EH (cell line): ENCODE data around the gene NR2E3.
A peak's percentile ranks its signal among the peaks of the same experiment; 100 is the strongest.

Experiments used
- DNase-seq: peaks from one replicate; pipeline ENCODE4 v3.0.0-alpha.2; 2015; ENCODE audit warnings: low read depth

Gene NR2E3

DNA sequence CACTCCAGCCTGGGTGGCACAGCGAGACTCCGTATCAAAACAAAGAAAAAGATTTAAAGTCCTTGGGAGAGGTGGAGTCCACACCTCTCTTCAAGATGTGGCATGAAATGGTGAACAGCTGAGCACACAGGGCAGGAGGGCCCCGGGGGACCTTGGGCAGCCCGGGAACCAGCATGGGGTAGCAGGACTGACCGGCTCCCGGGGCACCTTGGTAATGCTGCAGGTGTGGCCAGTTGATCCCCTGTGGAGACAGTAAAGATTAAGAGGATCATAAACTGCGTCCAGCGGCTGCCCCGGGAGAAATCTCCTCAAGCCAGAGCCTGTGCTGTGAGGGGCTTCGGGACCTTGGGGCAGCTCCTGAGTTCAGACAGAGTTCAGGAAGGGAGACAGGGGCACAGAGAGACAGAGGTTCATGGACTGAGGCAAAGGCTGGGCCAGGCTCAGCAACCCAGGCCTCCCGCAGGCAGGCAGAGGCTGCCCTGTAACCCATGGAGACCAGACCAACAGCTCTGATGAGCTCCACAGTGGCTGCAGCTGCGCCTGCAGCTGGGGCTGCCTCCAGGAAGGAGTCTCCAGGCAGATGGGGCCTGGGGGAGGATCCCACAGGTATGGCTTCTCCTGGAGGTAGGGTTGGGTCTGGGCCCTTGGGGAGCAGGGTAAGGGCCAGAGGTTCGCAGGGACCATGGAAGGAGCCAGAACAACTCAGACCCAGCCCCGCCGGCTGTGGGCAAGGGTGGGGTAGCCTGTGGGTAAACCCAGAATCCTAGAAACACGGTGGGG lies at the start of gene NR2E3:
Gene NR2E3, plus strand, starts transcription at position 299 of the 780 bp plus-strand sequence. Its CDS starts 190 bp downstream, at position 489.
- no peak for DNase-seq

DNA sequence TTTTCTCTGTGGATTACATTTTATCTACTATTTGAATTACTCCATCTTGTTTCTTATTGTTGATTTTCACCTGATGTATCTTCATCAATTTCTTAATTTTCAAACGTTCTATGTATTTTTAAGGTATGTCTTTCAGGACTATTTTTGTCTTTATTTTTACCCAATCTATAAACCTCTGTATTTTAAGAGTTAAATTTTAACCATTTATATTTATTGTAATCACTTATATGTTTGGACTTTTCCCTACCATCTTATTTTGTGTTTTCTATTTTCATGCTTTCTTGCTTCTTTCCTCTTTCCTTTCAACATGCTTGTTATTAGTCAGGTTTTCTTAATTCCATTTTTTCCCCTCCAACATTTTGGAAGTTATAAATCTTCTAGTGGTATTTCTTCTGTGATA lies 49.5 kb upstream of the NR2E3 start:
- DNase-seq, result no peak

- DNase-seq, result peak; percentile 90
These were observed 48.7 kb upstream of the NR2E3 start for GRCh38 chr15:71761649-71762048.

DNA sequence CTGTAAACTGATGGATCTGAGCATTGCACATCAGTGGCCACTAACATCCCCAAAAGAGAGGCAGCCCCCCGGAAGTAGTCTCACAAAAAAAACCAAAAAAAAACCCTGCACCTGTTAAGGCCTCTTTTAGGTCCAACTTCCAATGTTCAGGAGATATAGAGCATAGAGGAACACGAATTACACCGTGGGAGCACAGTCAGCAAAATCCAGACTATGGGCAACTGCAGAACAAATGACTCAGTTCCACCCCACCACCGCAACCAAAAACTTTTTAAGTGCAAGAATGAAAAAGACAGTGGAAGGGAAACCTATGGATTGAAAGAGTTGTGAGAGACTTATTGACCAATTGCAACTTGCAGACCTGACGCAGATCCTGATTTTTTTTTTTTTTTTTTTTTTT lies 42.2 kb upstream of the NR2E3 start:
- DNase-seq, result no peak

DNA sequence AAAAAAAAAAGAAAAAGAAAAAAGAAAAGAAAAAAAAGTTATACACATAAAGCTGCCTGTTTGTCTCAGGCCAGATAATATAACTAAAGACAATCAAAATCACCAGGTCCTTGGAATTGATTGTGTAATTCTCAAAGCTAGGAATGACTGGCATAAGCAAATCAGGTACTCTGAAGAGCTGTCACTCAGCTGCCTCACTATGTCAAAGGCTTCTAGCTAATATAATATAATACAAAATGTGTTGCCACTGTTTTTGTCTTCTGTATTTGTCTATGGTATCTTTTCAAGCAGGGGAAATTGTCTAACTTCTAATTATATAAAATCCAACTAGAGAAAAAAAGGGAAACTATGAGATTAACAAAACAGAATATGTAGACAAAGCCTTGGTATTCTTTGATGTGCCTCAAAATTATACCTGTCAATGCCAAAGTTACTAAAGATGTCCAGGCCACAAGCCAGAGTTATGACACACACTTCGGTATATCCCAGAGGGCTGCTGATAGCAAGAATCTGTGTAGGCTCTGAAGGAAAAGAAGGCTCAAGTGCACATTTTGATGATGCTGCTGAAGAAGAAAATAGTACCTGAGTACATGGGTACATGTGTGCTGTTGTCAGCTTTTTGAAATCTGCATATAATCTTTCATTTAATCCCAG lies 37.0 kb upstream of the NR2E3 start:
- DNase-seq, result no peak

GRCh38 chr15:71775856-71776255 lies 34.5 kb upstream of the NR2E3 start:
- DNase-seq, result peak; percentile 39

DNA sequence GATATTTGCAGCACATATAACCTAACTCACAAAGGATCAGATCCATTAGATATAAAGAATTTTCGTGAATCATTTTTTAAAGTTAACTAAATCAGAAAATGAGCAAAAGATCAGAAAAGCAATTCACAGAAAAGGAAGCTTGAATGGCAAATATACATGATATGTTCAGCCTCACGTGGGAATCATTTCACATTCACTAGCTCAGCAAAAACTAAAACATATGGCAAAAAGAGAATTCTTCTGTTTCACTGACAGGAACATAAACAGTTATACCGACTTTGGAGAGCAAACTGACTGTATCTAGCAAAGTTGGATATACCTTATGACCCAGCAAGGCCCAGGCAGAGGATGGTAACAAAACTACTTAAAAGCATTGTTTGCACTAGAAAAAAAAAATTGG lies 34.0 kb upstream of the NR2E3 start:
- DNase-seq, result no peak

DNA sequence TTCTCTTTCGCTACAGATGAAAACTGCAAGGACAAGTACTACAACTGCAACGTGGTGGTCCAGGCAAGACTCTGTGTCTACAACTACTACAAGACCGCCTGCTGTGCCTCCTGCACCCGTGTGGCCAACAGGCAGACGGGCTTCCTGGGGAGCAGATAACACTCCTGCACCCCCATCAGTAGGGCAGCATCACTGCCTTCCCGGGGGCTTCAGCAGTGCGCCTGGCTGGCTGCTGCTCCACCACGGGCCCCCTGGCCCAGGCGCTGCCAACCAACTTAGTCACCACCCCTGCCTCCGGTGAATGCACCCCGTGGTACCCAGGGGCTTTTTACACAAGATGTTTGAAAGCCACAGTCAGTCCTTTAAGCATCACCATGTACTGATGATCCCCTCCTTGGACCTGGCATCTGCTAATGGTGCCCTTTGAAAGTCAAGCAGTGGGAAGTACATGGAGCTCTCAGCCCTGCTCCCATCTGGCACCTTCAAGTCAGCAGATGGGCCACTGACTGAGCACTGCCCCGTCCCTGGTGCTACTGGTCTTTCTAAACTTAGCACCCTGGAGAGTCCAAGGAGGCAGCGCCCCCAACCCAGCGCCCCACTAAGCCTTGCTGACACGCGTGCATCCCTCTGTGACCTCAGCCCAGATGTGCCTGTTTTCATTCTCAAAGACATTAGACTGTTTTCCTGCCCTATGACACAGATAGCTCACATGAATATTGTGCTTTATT lies 33.0 kb upstream of the NR2E3 start:
- no peak for DNase-seq

DNA sequence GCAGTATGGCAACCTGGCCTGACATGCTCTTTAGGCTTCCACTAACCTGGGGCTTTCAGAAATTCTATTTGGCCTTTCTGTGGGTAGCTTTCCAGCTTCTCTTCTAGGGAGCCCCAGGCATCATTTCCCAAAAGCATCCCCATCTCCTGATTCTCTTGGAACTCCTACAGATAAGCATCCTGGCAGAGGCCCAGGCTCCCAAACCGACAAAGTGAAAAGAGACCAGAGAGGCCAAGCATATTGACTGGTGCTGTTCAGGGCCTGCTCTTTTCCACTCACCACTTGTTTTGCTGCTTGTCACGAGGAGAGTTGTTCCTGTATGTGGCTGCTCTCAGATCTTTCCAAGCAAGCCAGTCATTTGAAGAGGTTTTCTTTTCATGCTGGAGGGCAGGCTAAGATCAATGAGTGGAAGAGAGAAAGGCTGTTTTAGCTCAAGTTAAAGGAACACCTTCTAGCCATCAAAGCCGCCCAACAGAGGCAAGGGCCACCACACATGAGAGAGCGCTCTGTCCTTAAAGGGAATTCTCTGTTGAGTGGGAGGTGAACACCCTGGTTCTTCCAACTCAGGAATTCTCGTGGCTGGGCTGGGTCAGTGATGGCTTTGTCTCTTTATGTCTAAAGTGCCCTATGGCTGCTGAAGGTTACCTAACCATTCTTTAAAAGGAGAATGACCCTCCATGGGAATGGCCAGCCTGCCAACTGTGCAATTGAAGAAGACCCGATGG lies 31.1 kb upstream of the NR2E3 start:
- DNase-seq, result no peak

- peak; percentile 49 for DNase-seq
These were observed 30.0 kb upstream of the NR2E3 start for GRCh38 chr15:71780115-71780976.

GRCh38 chr15:71781179-71781964 lies 29.0 kb upstream of the NR2E3 start:
- peak; percentile 55 for DNase-seq

GRCh38 chr15:71781965-71782265 lies 28.4 kb upstream of the NR2E3 start:
- DNase-seq, result no peak

DNA sequence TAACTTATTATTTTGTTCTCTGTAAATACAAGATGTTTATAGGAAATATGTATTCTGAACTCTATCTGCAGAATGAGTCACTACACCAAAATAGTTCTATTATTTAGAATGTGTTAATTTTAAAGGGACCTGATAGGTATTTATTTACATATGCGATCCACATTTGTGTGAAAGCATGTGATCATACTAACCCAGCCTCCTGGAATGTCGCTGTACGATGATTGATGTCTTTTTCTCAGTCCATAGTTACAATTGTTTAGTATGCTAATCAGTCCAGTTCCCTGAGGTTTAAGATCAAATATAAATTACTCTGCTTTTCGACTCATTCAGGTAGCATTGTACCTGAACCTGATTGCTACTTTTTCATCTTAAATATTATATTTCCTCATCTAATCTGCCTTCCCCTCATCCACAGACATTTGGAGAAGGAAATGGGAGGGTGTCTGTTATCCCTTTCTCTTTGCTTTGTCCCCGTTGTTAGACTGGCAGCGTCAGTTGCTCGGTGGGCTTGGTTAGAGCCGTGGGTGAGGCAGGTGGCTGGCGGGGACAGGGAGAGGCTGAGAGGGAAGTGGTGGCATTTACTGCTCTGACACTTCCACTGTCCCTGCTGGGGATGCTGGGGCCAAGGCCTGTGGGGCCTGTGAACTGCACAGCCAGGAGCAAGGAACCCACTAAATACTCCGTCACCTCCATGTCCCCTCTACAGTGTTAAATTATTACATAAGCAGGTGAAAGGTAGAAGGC lies 27.8 kb upstream of the NR2E3 start:
- no peak for DNase-seq

DNA sequence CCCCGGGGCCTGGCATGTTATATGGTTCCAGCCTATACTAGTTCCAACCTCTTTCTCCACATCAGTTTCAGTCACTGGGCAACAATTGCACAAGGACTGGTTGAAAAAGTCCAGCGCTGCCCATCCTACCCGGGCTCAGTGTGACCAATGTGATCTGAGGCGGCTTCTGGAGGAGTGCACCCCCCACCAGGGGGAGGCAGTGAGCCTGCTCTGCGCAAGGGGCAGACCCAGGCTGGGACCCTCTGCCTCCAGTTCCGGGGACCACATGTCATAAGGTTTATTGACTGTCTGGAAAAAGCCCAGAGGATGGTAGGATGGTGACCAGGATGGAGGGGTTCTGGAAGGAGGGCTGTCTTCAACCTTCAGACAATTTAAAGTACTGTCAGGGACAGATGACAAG lies 25.6 kb upstream of the NR2E3 start:
- DNase-seq, result no peak

DNA sequence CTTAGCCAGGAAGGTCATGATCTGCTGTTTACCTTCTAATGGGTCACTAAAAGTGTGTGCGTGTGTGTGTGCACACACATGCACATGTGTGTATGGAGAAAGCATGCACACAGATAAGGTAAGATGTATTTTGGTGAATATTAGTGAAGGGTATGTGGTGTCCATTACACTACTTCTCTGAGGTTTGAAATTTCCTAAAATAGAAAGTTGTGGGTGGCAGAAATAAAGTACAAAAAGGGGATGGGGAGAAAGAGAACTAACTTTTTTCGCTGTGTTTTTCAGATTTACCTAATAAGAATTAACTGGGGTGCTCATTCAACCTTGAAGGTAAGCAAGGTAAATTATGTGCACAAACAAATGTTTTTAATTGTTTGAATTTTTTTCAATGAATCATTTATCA lies 24.4 kb upstream of the NR2E3 start:
- DNase-seq, result no peak

DNA sequence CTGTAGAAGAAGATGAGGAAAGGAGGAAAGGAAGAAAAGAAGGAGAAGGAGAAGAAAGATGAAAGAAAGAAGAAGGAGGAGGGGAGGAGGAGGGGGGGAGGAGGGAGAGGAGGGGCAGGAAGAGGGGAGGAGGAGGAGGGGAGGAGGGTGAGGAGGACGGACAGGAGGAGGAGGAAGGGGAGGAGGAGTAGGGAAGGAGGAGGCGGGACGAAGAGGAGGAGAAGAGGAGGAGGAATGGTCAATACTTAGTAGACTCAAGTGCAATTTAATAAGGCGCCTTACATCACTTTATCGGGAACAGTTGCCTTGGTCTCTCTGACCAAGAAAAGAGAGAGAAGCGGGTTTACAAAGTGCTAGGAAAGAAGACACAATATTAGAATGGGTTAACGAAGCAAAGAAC lies 23.7 kb upstream of the NR2E3 start:
- DNase-seq, result no peak

GRCh38 chr15:71788646-71789579 lies 21.4 kb upstream of the NR2E3 start:
- no peak for DNase-seq

DNA sequence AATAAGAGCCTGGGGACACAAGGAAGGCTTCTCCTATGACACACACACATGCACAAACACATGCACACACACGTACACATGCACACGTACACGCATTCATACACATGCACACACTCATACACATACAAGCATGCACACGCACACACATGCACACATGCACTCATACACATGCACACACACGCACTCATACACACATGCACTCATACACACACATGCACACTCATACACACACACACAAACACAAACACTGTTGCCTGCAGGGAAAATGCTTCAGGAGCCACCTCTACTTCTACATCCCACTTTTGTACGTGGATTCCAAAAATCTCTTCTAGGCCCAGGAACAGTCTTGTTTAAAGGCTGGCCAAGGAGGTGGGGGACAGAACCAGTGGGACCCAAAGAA lies 20.7 kb upstream of the NR2E3 start:
- DNase-seq, result no peak

GRCh38 chr15:71790081-71790480 lies 20.3 kb upstream of the NR2E3 start:
- DNase-seq, result peak; percentile 71
